ENCODE results near the gene C6orf89. TPM values are rescaled to one million over a fixed set of nuclear protein-coding genes. Genes with fewer than 3 reads are reported as not detected.
"Not testable (repeated sequence)": the region's sequence is repeated elsewhere in the genome, so short reads cannot be mapped to it uniquely, and the experiment has no call there.

The C6orf89 gene
- total RNA-seq, 1 donor from 2014 or later = 36.8 TPM

DNA sequence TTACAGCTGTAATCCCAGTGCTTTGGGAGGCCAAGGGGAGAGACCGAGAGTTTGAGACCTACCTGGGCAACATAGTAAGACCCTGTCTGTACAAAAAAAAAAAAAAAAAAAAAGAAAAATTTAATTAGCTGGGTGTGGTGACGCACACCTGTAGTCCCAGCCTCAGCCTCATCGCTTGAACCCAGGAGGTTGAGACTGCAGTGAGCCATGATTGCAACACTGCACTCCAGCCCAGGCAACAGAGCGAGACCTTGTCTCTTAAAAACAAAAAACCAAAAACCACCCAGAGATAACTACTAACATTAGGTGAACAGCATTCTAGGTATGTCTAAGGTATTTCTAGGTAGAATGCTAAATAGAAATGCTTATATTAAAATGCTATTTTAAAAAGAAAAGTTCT is 47.8 kb downstream of the C6orf89 start:
- intact Hi-C loops (cut with DNase I) = no loop called here
- Histone ChIP-seq H3K36me3 (no peaks in the 10 kb centered on the region), H3K27ac (no peak overlapping the region), H3K9me3 (no peaks in the 10 kb centered on the region), H3K27me3 (no peaks in the 10 kb centered on the region), H3K4me1 (peaks cover 9% of the 10 kb centered on the region), H3K4me3 (no peak overlapping the region)
- peak in 1 of 2 donors; percentile 16 for DNase-seq (ENCODE audit: extremely low spot score in 2 of 2)
- TF ChIP-seq POLR2A (IDR thresholded peaks at IDR 0.05) (no peak), POLR2AphosphoS5 (IDR thresholded peaks at IDR 0.05; ENCODE audit: insufficient read depth in 1 of 2, low read depth in 1 of 2) (no peak)
- TF ChIP-seq, protein P1, sequence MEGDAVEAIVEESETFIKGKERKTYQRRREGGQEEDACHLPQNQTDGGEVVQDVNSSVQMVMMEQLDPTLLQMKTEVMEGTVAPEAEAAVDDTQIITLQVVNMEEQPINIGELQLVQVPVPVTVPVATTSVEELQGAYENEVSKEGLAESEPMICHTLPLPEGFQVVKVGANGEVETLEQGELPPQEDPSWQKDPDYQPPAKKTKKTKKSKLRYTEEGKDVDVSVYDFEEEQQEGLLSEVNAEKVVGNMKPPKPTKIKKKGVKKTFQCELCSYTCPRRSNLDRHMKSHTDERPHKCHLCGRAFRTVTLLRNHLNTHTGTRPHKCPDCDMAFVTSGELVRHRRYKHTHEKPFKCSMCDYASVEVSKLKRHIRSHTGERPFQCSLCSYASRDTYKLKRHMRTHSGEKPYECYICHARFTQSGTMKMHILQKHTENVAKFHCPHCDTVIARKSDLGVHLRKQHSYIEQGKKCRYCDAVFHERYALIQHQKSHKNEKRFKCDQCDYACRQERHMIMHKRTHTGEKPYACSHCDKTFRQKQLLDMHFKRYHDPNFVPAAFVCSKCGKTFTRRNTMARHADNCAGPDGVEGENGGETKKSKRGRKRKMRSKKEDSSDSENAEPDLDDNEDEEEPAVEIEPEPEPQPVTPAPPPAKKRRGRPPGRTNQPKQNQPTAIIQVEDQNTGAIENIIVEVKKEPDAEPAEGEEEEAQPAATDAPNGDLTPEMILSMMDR (IDR thresholded peaks at IDR 0.05) = no peak

DNA sequence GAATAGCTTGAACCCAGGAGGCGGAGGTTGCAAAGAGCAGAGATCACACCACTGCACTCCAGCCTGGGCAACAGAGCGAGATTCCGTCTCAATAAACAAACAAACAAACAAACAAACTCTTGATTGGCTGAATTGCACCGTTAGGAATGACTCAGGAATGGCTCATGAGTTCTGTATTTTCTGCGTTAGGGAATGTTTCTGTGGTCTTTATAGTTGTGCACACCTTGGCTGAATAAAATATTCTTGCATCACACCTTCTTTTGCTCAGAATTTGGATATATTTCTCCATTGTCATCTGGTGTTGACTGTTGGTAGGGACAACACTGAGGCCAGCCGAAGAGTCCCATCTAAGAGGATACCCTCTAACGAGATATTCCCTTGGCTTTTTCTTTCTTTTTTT is 49.1 kb downstream of the C6orf89 start:
- no peak overlapping the region for H3K4me3 ChIP-seq
- TF ChIP-seq, protein P1 (IDR thresholded peaks at IDR 0.05) = no peak
- TF ChIP-seq POLR2A (IDR thresholded peaks at IDR 0.05) (no peak), POLR2AphosphoS5 (IDR thresholded peaks at IDR 0.05; ENCODE audit: insufficient read depth in 1 of 2, low read depth in 1 of 2) (no peak)
- no peak for DNase-seq (ENCODE audit: extremely low spot score in 2 of 2)
- H3K27me3 ChIP-seq = no peaks in the 10 kb centered on the region
- no peaks in the 10 kb centered on the region for H3K9me3 ChIP-seq
- H3K36me3 ChIP-seq = no peaks in the 10 kb centered on the region
- H3K4me1 ChIP-seq = peaks cover 5% of the 10 kb centered on the region
- intact Hi-C loops (cut with DNase I) = no loop called here
- H3K27ac ChIP-seq = no peak overlapping the region

DNA sequence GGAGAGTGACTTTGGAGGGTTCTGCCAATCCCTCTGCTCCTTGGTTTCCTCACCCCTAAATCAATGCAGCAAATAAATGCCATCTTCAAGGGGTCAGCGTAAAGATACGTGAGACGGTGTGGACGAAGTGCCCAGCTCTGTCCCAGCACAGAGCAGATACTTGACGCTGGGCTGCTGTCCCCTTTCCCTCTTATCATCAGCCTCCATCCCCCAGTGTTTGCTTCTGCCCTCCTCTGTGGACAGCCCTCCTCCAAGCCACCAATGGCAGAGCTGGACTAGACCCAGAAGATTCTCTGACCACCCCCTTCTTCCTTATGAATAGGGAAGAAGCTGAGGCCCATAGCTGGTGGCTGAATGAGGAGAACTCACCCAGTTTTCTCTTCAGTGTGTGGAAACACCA is 51.1 kb downstream of the C6orf89 start:
- H3K4me3 ChIP-seq = no peak overlapping the region
- intact Hi-C loops (cut with DNase I) = no loop called here
- no peak for DNase-seq (ENCODE audit: extremely low spot score in 2 of 2)
- H3K36me3 ChIP-seq = no peaks in the 10 kb centered on the region
- H3K9me3 ChIP-seq = no peaks in the 10 kb centered on the region
- H3K4me1 ChIP-seq = no peaks in the 10 kb centered on the region
- no peak overlapping the region for H3K27ac ChIP-seq
- no peak for TF ChIP-seq POLR2AphosphoS5 (IDR thresholded peaks at IDR 0.05; ENCODE audit: insufficient read depth in 1 of 2, low read depth in 1 of 2)
- TF ChIP-seq POLR2A (IDR thresholded peaks at IDR 0.05) = no peak
- TF ChIP-seq, protein P1 (IDR thresholded peaks at IDR 0.05) = no peak
- H3K27me3 ChIP-seq = no peaks in the 10 kb centered on the region

DNA sequence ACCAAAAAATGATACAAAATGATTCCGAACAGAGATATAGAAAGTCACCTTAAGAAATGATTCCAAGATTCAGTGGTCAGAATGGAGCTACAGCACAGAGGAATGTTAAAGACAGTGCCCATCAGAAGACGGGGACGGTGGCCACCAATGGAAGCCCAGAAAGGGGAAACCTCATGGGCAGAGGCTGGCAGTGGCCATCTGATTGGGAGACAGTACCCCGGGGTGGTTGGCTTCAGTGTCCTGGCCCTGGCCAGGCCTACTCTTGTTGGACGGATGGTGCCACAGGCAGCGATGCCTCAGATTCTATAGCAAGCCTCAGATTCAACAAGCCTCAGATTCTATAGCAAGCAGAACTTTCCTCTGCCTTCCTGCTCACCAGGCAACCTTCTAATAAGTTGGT is 52.1 kb downstream of the C6orf89 start:
- no peaks in the 10 kb centered on the region for H3K9me3 ChIP-seq
- no peaks in the 10 kb centered on the region for H3K4me1 ChIP-seq
- TF ChIP-seq, protein P1 (IDR thresholded peaks at IDR 0.05) = no peak
- TF ChIP-seq POLR2A (IDR thresholded peaks at IDR 0.05) = no peak
- no peak for TF ChIP-seq POLR2AphosphoS5 (IDR thresholded peaks at IDR 0.05; ENCODE audit: insufficient read depth in 1 of 2, low read depth in 1 of 2)
- no peaks in the 10 kb centered on the region for H3K27me3 ChIP-seq
- intact Hi-C loops (cut with DNase I) = no loop called here
- no peak overlapping the region for H3K27ac ChIP-seq
- DNase-seq (ENCODE audit: extremely low spot score in 2 of 2) = no peak
- H3K36me3 ChIP-seq = no peaks in the 10 kb centered on the region
- no peak overlapping the region for H3K4me3 ChIP-seq

DNA sequence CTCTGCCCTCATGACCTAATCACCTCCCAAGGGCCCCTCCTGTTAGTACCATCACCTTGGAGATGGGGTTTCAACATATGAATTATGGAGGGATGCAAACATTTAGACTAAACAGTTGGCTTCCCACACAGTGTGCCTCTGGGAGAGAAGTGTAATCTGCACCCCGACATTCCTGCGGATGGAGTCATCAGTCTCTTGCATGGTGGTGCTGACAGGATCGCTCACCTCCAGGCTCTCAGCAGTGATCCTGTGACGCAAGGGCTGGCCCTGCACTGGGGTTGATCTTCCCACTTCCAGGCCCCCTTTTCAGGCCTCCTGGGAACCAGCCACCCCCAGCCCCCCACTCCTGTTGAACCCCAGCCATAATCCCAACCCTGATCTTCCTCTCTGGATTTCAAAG is 52.8 kb downstream of the C6orf89 start:
- no peaks in the 10 kb centered on the region for H3K27me3 ChIP-seq
- H3K4me1 ChIP-seq = no peaks in the 10 kb centered on the region
- TF ChIP-seq, protein P1 (IDR thresholded peaks at IDR 0.05) = no peak
- TF ChIP-seq POLR2A (IDR thresholded peaks at IDR 0.05) = no peak

DNA sequence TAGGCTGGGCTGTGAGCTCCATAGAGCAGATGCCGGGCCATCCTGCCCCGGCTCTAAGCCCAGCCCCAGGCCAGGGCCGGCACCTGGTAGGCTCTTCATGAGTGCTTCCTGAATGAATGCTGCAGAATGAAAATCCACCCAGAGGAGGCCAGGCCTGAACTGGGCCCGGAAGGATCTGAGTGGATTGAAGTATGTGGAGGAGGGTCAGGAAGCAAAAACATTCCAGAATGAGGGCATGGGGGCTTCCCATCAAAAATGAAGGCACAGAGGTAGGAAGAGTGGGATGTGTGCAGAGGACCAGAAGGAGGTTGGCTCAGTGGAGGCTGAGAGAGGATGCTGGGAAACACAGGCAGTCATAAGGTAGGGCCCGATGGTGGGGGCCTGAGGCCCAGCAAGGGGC is 53.3 kb downstream of the C6orf89 start:
- H3K9me3 ChIP-seq; H3K27ac ChIP-seq; H3K4me3 ChIP-seq; intact Hi-C loops (cut with DNase I); H3K4me1 ChIP-seq; H3K36me3 ChIP-seq; DNase-seq (ENCODE audit: extremely low spot score in 2 of 2); H3K27me3 ChIP-seq: not testable (repeated sequence)

More for the DNA sequence above, 52.8 kb downstream of the C6orf89 start:
- H3K27ac ChIP-seq = no peak overlapping the region
- intact Hi-C loops (cut with DNase I) = no loop called here
- H3K36me3 ChIP-seq = no peaks in the 10 kb centered on the region
- H3K9me3 ChIP-seq = no peaks in the 10 kb centered on the region
- no peak for DNase-seq (ENCODE audit: extremely low spot score in 2 of 2)
- no peak overlapping the region for H3K4me3 ChIP-seq

Data from vagina (tissue), 2 donors.